ENCODE measurements around the gene HDLBP. TPM values are rescaled to one million over a fixed set of nuclear protein-coding genes. Genes with fewer than 3 reads are reported as not detected.

The HDLBP gene
- total and polyA plus RNA-seq, 10 of the 15 experiments (the other 5 are each of a cell fraction or from before 2014, with no cell fraction given): 19.5 to 383 (median 249) TPM

GRCh38 chr2:241241669-241242068 lies 73.8 kb downstream of the HDLBP start:
- in situ Hi-C loops (cut with MboI): no loop called here
- Histone ChIP-seq H3K27me3 (replicated peaks in 1 of 2; ENCODE audit: control insufficient read depth in 2 of 2, insufficient read depth in 2 of 2, low read length in 1 of 2) (no peaks in the 10 kb centered on the region), H3K4me1 (ENCODE audit: control insufficient read depth, insufficient read depth, low read length) (no peaks in the 10 kb centered on the region), H3K36me3 (ENCODE audit: control insufficient read depth in 2 of 2, insufficient read depth in 2 of 2, low read length in 1 of 2) (peaks cover 41 to 47% of the 10 kb centered on the region in 2 experiments), H3K27ac (ENCODE audit: control insufficient read depth, insufficient read depth) (no peak overlapping the region), H3K4me2 (ENCODE audit: control insufficient read depth, insufficient read depth) (no peak overlapping the region), H3K9me3 (replicated peaks; ENCODE audit: control insufficient read depth, insufficient read depth, low read length) (no peaks in the 10 kb centered on the region), H2AFZ (ENCODE audit: control insufficient read depth, low read depth, low read length) (no peak overlapping the region), H3K79me2 (ENCODE audit: control insufficient read depth, insufficient read depth, low read length) (no peaks in the 10 kb centered on the region), H3K9ac (ENCODE audit: control insufficient read depth, insufficient read depth, low read length) (no peak overlapping the region), H3K4me3 (no peak overlapping the region), H4K20me1 (ENCODE audit: control insufficient read depth, insufficient read depth) (peaks cover 4% of the 10 kb centered on the region; the same call in 1 of the 2 replicates)
- DNase-seq (ENCODE audit: low read depth, low spot score) (no peak), ATAC-seq (no peak), FAIRE-seq (no peak)
- CTCF ChIA-PET: interaction anchor here (1.3 kb wide), 1 partner anchor 163 kb away, joined by 3 read pairs; no protein-coding TSS in a partner anchor
- POLR2A ChIA-PET: no interaction called here
- intact Hi-C loops (cut with micrococcal nuclease; ENCODE audit: unreplicated experiment): no loop called here
- RAD21 ChIA-PET (ENCODE audit: unreplicated experiment): no interaction called here
- no TSS peak for BruUV-seq (replicated peaks)
- no peak for TF ChIP-seq YBX1 (IDR thresholded peaks at IDR 0.05)
- TF ChIP-seq PML (IDR thresholded peaks at IDR 0.05; ENCODE audit: low read length): no peak
- TF ChIP-seq PKNOX1 (IDR thresholded peaks at IDR 0.05): no peak
- no peak for TF ChIP-seq NR2C2 (IDR thresholded peaks at IDR 0.05; ENCODE audit: borderline replicate concordance, control insufficient read depth, insufficient read length, low read depth)
- no peak for TF ChIP-seq SP1 (IDR thresholded peaks at IDR 0.05; ENCODE audit: low read depth, low read length)
- TF ChIP-seq PAX5 (IDR thresholded peaks at IDR 0.05; ENCODE audit: borderline replicate concordance, low read depth, low read length): no peak
- TF ChIP-seq TARDBP (IDR thresholded peaks at IDR 0.05; ENCODE audit: borderline replicate concordance): no peak
- no peak for TF ChIP-seq POLR2A (IDR thresholded peaks at IDR 0.05; ENCODE audit: low read depth, low read length)
- SMC1A ChIA-PET (ENCODE audit: uncharacterized antibody, unreplicated experiment): interaction anchor here (0.6 kb wide), 1 partner anchor 653 kb away, joined by 3 read pairs; no protein-coding TSS in a partner anchor
- WGBS (ENCODE audit: insufficient coverage, insufficient replicate concordance, low lambda C conversion rate, missing lambda C conversion rate): 75% methylated on average over 4 of the region's 4 CpGs

Measured in GM12878 (cell line).